Keratinocyte (primary cell): ENCODE measurements around the gene PCNT. TPM values are rescaled to one million over a fixed set of nuclear protein-coding genes. Genes with fewer than 3 reads are reported as not detected.

Experiments
- DNase-seq: peaks from one replicate; pipeline ENCODE4 v3.0.0-alpha.2; 2011; ENCODE audit warnings: low read depth, missing footprints, low spot score
- FAIRE-seq: peaks from 2 replicates; lab custom pipeline; 2011; peaks lifted over from hg19 to GRCh38; lab: Jason Lieb, UNC
- H2AFZ ChIP-seq: 2 replicates; pipeline ENCODE4 v1.6.0; 2012; ENCODE audit warnings: low read length, control low read depth, inconsistent platforms; ENCODE audit not compliant: control insufficient read depth
- H3K27ac ChIP-seq: 2 replicates; pipeline ENCODE4 v1.5.1; 2011; ENCODE audit warnings: low read length; ENCODE audit not compliant: control insufficient read depth, insufficient read depth
- H3K27me3 ChIP-seq: 3 replicates; pipeline ENCODE4 v1.6.0; 2011; ENCODE audit warnings: low read length; ENCODE audit not compliant: control insufficient read depth, insufficient read depth; ENCODE audit errors: extremely low read depth
- H3K36me3 ChIP-seq, 2 experiments: 2 replicates in 1 of 2; 3 replicates in 1 of 2; pipeline ENCODE4 v1.5.1; 2011; ENCODE audit warnings: low read length in 2 of 2, mild to moderate bottlenecking in 1 of 2; ENCODE audit not compliant: control insufficient read depth in 2 of 2, insufficient read depth in 2 of 2; ENCODE audit errors: extremely low read depth in 1 of 2
- H3K4me1 ChIP-seq: 3 replicates; pipeline ENCODE4 v1.5.1; 2011; ENCODE audit warnings: low read length; ENCODE audit not compliant: control insufficient read depth, insufficient read depth; ENCODE audit errors: extremely low read depth
- H3K4me2 ChIP-seq: 3 replicates; pipeline ENCODE4 v1.6.0; 2011; ENCODE audit warnings: low read depth, low read length; ENCODE audit not compliant: control insufficient read depth, insufficient read depth; ENCODE audit errors: extremely low read depth
- H3K4me3 ChIP-seq, 3 experiments: fragments of 200-600 bp in 1 of 3; sonication (generic) in 1 of 3; 2 replicates in 2 of 3; 3 replicates in 1 of 3; pipeline ENCODE4 v1.5.1; 2011 to 2016; ENCODE audit warnings: low read length in 3 of 3, mild to moderate bottlenecking in 3 of 3, control low read depth in 2 of 3, inconsistent platforms in 1 of 3, low read depth in 1 of 3, mixed read lengths in 1 of 3, mixed run types in 1 of 3, moderate library complexity in 1 of 3; ENCODE audit not compliant: control insufficient read depth in 2 of 3, insufficient read depth in 2 of 3; ENCODE audit errors: extremely low read depth in 1 of 3
- H3K79me2 ChIP-seq: 2 replicates; pipeline ENCODE4 v1.6.0; 2012; ENCODE audit warnings: low read length; ENCODE audit not compliant: control insufficient read depth, insufficient read depth
- H3K9ac ChIP-seq: 3 replicates; pipeline ENCODE4 v1.6.0; 2011; ENCODE audit warnings: low read length; ENCODE audit not compliant: control insufficient read depth, insufficient read depth; ENCODE audit errors: extremely low read depth
- H3K9me1 ChIP-seq: 3 replicates; pipeline ENCODE4 v1.6.0; 2011; ENCODE audit warnings: low read length; ENCODE audit not compliant: control insufficient read depth, insufficient read depth; ENCODE audit errors: extremely low read depth
- H3K9me3 ChIP-seq: 2 replicates; pipeline ENCODE4 v1.5.1; 2012; ENCODE audit warnings: low read depth, low read length; ENCODE audit not compliant: control insufficient read depth
- H4K20me1 ChIP-seq: 3 replicates; pipeline ENCODE4 v1.6.0; 2011; ENCODE audit warnings: low read length; ENCODE audit not compliant: control insufficient read depth, insufficient read depth; ENCODE audit errors: extremely low read depth
- CTCF ChIP-seq, 3 experiments: IDR thresholded peaks in 1 of 3; conservative IDR thresholded peaks in 1 of 3; optimal IDR thresholded peaks in 1 of 3; 2 replicates in 2 of 3; 3 replicates in 1 of 3; pipeline versions ENCODE3 to v1.5.1; 2011; ENCODE audit warnings: low read length in 3 of 3, mild to moderate bottlenecking in 3 of 3, moderate library complexity in 2 of 3, control low read depth in 1 of 3, inconsistent platforms in 1 of 3; ENCODE audit not compliant: insufficient read depth in 2 of 3; ENCODE audit errors: extremely low read depth in 1 of 3
- EZH2 ChIP-seq: IDR thresholded peaks from one replicate; pipeline ENCODE4 v1.6.1; 2012; ENCODE audit warnings: inconsistent platforms, mild to moderate bottlenecking, low read length, moderate library complexity
- dilution Hi-C: fragments of 300-500 bp; cut with MboI; formaldehyde crosslinking; loops from one replicate; pipeline ENCODE4 v1.7.0; 2020; ENCODE audit warnings: low sequenced_read_pairs; ENCODE audit not compliant: extremely low pct_ligation_motif_present
- polyA plus RNA-seq, 5 experiments: library from polyadenylated mRNA; depleted of rRNA in 3 of 5; stranded (reverse) in 3 of 5; stranded (forward) in 1 of 5; unstranded in 1 of 5; fragments of >200 nt; gene quantifications; 1 replicate in 1 of 5; 2 replicates in 3 of 5; 3 replicates in 1 of 5; pipeline versions ENCODE4 v1.2.1 to v1.2.3, GENCODE V29; 2011 to 2012; ENCODE audit warnings: missing spikeins in 2 of 5, low read depth in 1 of 5, low replicate concordance in 1 of 5

Gene PCNT
- polyA plus RNA-seq, 1 donor (not counting 4 experiments of a cell fraction or from before 2014, with no cell fraction given): 9.8 TPM

GRCh38 chr21:46323227-46323709 lies 688 bp upstream of the PCNT start:
- H3K4me3 ChIP-seq: peak overlapping the region; percentile 84 to 99 (median 90)
- H3K27ac ChIP-seq: peak overlapping the region; percentile 74
- FAIRE-seq: no peak

GRCh38 chr21:46324390-46325072 lies 575 bp downstream of the PCNT start:
- H3K9ac ChIP-seq: peak overlapping the region; percentile 97
- H3K4me3 ChIP-seq: peak overlapping the region; percentile 87 to 99 (median 90)
- no peaks in the 10 kb centered on the region for H3K9me3 ChIP-seq
- DNase-seq: peak; percentile 40
- no peak for TF ChIP-seq EZH2
- TF ChIP-seq CTCF (optimal IDR thresholded peaks at IDR 0.05 in 1 of 3, IDR thresholded peaks at IDR 0.05 in 1 of 3, conservative IDR thresholded peaks at IDR 0.05 in 1 of 3; ENCODE audit: extremely low read depth in 1 of 3, insufficient read depth in 2 of 3, low read length in 3 of 3): peak in 2 of 3 experiments; percentile 2 to 18
- peak overlapping the region; percentile 63 for H2AFZ ChIP-seq
- peak overlapping the region; percentile 95 for H3K27ac ChIP-seq
- no peak for FAIRE-seq
- H3K4me2 ChIP-seq: peak overlapping the region; percentile 87
- no peaks in the 10 kb centered on the region for H3K27me3 ChIP-seq
- dilution Hi-C loops: no loop called here
- peaks cover 3 to 9% of the 10 kb centered on the region in 2 experiments for H3K36me3 ChIP-seq
- H4K20me1 ChIP-seq: no peaks in the 10 kb centered on the region
- H3K79me2 ChIP-seq: peaks cover 62% of the 10 kb centered on the region
- H3K4me1 ChIP-seq: peaks cover 23% of the 10 kb centered on the region
- H3K9me1 ChIP-seq: peaks cover 2% of the 10 kb centered on the region

More at GRCh38 chr21:46323227-46323709, 688 bp upstream of the PCNT start:
- H3K9ac ChIP-seq: peak overlapping the region; percentile 86
- H3K4me2 ChIP-seq: peak overlapping the region; percentile 92
- no peak for DNase-seq
- dilution Hi-C loops: no loop called here
- H2AFZ ChIP-seq: peak overlapping the region; percentile 62
- peaks cover 2% of the 10 kb centered on the region for H3K9me1 ChIP-seq
- no peak for TF ChIP-seq EZH2
- TF ChIP-seq CTCF (optimal IDR thresholded peaks at IDR 0.05 in 1 of 3, IDR thresholded peaks at IDR 0.05 in 1 of 3, conservative IDR thresholded peaks at IDR 0.05 in 1 of 3; ENCODE audit: extremely low read depth in 1 of 3, insufficient read depth in 2 of 3, low read length in 3 of 3): no peak
- peaks cover 23% of the 10 kb centered on the region for H3K4me1 ChIP-seq
- peaks cover 55% of the 10 kb centered on the region for H3K79me2 ChIP-seq
- H3K36me3 ChIP-seq: peaks cover 3 to 7% of the 10 kb centered on the region in 2 experiments
- no peaks in the 10 kb centered on the region for H3K9me3 ChIP-seq
- H4K20me1 ChIP-seq: no peaks in the 10 kb centered on the region
- H3K27me3 ChIP-seq: no peaks in the 10 kb centered on the region
